AG04450 (cell line): ENCODE measurements around the gene ARHGAP31. TPM values are rescaled to one million over a fixed set of nuclear protein-coding genes. Genes with fewer than 3 reads are reported as not detected.

Source experiments
- CTCF ChIA-PET: fragments of 300-600, 350-600 bp; formaldehyde crosslinking; extraction: SDS; loops from one replicate; lab custom pipeline; 2022; ENCODE audit warnings: antibody characterized with exemption, inconsistent platforms; lab: Charles Lee
- POLR2A ChIA-PET: fragments of 350-600 bp; formaldehyde crosslinking; extraction: SDS; loops from one replicate; lab custom pipeline; 2021; ENCODE audit warnings: antibody characterized with exemption, inconsistent platforms; lab: Yijun Ruan, JAX
- DNase-seq: peaks from one replicate; pipeline ENCODE4 v3.0.0-alpha.2; 2011; ENCODE audit warnings: low read depth, low spot score
- H3K27ac ChIP-seq: one replicate; pipeline ENCODE4 v1.5.1; 2012; ENCODE audit warnings: low read depth, low read length, control low read depth
- H3K27me3 ChIP-seq: one replicate; pipeline ENCODE4 v1.6.0; 2012; ENCODE audit warnings: low read length; ENCODE audit not compliant: control insufficient read depth, insufficient read depth
- H3K4me3 ChIP-seq: 2 replicates; pipeline ENCODE4 v1.5.1; 2011; ENCODE audit warnings: mild to moderate bottlenecking, low read depth, low read length, control low read depth
- H3K9me3 ChIP-seq: 2 replicates; pipeline ENCODE4 v1.5.1; 2012; ENCODE audit warnings: low read length; ENCODE audit not compliant: control insufficient read depth, insufficient read depth
- polyA plus RNA-seq: library from polyadenylated mRNA; depleted of rRNA; stranded (reverse); fragments of >200 nt; gene quantifications from 2 replicates; pipeline ENCODE4 v1.2.3, GENCODE V29; 2011
- TF ChIP-seq, protein P1 (sequence below): IDR thresholded peaks from 2 replicates; pipeline ENCODE4 v1.5.1; 2011; ENCODE audit warnings: low read depth, low read length, control low read depth, inconsistent platforms

Gene ARHGAP31
- polyA plus RNA-seq, 1 experiment, result 14.1 TPM

DNA sequence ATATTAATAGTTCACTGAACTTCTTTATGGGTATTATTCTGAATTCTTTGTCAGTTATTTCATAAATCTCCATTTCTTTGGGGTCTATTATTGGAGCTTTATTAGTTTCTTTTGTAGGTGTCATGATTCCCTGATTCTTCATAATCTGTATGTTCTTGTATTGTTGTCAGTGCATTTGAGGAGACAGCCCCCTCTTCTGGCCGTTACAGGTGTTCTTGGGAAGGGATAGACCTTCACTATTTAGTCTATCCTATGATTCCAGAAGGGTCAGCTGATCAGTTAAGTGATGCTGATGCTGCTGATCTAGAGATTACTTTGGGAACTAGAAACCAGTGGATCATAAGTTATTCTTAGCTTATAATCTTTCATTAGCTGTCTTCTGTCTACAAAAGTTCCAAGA, 134.4 kb downstream of the ARHGAP31 start:
- peaks cover 9% of the 10 kb centered on the region; the same call in 1 of the 2 replicates for H3K9me3 ChIP-seq
- TF ChIP-seq, protein P1, sequence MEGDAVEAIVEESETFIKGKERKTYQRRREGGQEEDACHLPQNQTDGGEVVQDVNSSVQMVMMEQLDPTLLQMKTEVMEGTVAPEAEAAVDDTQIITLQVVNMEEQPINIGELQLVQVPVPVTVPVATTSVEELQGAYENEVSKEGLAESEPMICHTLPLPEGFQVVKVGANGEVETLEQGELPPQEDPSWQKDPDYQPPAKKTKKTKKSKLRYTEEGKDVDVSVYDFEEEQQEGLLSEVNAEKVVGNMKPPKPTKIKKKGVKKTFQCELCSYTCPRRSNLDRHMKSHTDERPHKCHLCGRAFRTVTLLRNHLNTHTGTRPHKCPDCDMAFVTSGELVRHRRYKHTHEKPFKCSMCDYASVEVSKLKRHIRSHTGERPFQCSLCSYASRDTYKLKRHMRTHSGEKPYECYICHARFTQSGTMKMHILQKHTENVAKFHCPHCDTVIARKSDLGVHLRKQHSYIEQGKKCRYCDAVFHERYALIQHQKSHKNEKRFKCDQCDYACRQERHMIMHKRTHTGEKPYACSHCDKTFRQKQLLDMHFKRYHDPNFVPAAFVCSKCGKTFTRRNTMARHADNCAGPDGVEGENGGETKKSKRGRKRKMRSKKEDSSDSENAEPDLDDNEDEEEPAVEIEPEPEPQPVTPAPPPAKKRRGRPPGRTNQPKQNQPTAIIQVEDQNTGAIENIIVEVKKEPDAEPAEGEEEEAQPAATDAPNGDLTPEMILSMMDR, result no peak
- no peaks in the 10 kb centered on the region for H3K27me3 ChIP-seq
- ChIA-PET CTCF (interaction anchor here (0.6 to 1.2 kb wide), 3 partner anchors 11 to 1225 kb away, joined by 3 read pairs; no protein-coding TSS in a partner anchor), POLR2A (no interaction called here)
- no peak for DNase-seq
- no peak overlapping the region for H3K27ac ChIP-seq
- no peak overlapping the region for H3K4me3 ChIP-seq

DNA sequence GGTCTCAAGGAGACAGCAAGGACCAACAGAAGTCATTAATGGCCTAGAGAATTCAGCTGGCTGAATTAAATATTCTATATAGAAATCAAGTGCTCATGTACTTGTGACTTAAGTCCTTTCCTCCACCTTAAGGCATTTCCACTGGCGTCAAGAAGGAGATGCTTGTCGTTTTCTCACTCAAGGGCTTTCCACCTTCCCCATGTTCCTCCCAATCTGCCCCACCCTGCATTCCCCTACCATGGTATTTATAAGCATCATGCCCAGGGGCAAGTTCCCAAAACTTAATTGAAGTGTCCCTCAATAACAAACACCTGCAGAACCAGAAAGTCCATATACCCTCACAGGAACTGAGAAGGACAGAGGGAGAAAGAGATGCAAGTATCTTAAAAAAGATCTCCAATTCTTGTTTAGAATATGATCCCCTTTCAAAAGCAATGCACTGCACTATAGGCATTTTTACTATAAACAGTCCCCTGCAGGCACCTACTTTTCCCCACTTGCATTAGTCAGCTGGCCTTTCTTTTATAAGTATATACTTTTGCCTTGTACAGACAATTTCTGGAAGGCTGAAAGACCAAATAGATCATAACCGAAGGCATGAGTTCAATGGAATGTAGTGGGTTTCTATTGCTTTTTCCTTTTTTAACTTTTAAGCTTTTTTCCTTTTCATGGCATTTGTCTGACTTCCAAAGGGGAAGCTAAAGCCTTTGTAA, 139.6 kb downstream of the ARHGAP31 start:
- Histone ChIP-seq H3K27ac (no peak overlapping the region), H3K27me3 (no peaks in the 10 kb centered on the region), H3K4me3 (no peak overlapping the region), H3K9me3 (peaks cover 5% of the 10 kb centered on the region; the same call in 1 of the 2 replicates)
- CTCF ChIA-PET, result interaction anchor here (1.6 kb wide), 1 partner anchor 247 kb away, joined by 5 read pairs; no protein-coding TSS in a partner anchor
- POLR2A ChIA-PET, result no interaction called here
- TF ChIP-seq, protein P1, result no peak
- no peak for DNase-seq

DNA sequence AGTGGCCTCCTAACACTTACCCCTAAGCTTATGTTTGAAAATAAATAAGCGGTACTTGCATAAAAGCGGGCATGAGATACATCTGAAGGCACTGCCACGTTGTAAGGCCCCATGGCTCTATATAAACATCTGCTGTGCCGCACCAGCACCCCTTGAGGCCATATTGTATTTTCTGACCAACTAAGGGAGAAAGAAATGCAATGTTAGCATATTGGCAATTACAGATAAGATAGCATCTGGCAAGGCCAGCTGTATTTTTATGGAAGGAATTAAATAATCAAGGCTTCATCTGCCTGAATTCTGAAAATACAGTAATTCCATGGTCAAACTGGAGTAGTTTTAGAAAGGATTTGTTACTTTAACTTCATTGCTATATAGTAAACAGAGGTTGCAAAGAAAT, 140.5 kb downstream of the ARHGAP31 start:
- CTCF ChIA-PET, result interaction anchor here (1.0 to 1.6 kb wide), 3 partner anchors 29 to 246 kb away, joined by 3 to 5 read pairs (median 5); partner anchors contain the start of gene TMEM39A
- no peaks in the 10 kb centered on the region for H3K27me3 ChIP-seq
- POLR2A ChIA-PET, result no interaction called here
- H3K27ac ChIP-seq, result no peak overlapping the region
- DNase-seq, result no peak
- peaks cover 3% of the 10 kb centered on the region; the same call in 1 of the 2 replicates for H3K9me3 ChIP-seq
- H3K4me3 ChIP-seq, result no peak overlapping the region
- TF ChIP-seq, protein P1, result no peak

DNA sequence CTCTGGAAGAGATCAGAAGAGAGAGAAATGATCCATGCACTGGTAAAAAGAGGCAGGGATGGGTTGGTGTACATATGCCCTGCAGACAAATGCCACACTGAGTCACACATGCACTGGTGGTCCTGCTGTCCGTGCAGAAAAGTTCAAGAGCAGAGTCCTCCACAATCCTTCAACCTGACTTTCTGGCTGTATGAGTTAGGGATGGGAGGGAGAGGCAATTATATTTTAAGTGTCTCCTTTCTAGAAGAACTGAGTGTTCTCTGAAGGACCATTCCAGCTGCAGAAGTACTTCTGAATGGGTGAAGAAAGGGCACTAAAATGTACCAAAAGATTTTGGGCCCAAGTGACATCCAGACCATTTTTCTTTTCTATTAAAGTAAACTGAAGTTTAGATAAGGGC, 142.8 kb downstream of the ARHGAP31 start:
- peaks cover 2% of the 10 kb centered on the region; the same call in 1 of the 2 replicates for H3K9me3 ChIP-seq
- CTCF ChIA-PET, result interaction anchor here (0.6 kb wide), 1 partner anchor 1303 kb away, joined by 4 read pairs; no protein-coding TSS in a partner anchor
- H3K27me3 ChIP-seq, result no peaks in the 10 kb centered on the region
- POLR2A ChIA-PET, result no interaction called here
- no peak overlapping the region for H3K27ac ChIP-seq
- no peak overlapping the region for H3K4me3 ChIP-seq
- DNase-seq, result no peak
- TF ChIP-seq, protein P1, result no peak

DNA sequence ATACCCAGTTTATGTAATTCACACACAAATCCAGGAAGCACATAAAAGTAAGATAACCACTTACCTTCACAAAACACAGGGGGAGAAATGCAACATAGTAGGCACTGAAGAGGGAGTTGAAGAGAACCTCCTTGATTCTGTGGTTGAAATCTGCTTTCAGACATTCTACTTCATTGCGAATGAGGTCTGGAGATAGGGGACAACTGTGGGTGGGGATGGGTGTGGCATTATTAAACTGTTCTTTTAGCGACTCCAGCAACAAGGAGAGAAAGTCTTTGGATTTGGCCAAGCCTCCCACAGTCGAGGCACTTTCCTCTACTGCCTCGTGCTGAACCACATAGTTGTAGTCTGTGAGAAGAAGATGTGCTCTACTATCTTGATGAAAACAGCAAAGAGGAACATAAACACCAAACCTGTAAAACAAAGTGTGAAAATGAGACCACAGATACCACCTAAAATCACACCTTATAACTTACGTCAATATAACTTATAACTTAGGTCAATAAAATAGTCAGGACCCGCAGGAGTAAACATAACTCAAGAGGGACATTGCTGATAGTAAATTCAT, 143.6 kb downstream of the ARHGAP31 start:
- DNase-seq, result no peak
- no peaks in the 10 kb centered on the region for H3K27me3 ChIP-seq
- no peak overlapping the region for H3K4me3 ChIP-seq
- no peak overlapping the region for H3K27ac ChIP-seq
- CTCF ChIA-PET, result no interaction called here
- H3K9me3 ChIP-seq, result peaks cover 3% of the 10 kb centered on the region; the same call in 1 of the 2 replicates
- POLR2A ChIA-PET, result no interaction called here
- TF ChIP-seq, protein P1, result no peak
